GM10248 (cell line): ENCODE results near the gene ZNF507.
A peak's percentile ranks its signal among the peaks of the same experiment; 100 is the strongest.

Experiments used
- CTCF ChIA-PET: fragments of 300-600 bp; sonication (Branson Sonifier 250); formaldehyde crosslinking; extraction: SDS; loops from one replicate; lab custom pipeline; 2021; ENCODE audit warnings: antibody characterized with exemption; lab: Yijun Ruan, JAX
- POLR2A ChIA-PET: fragments of 350-650 bp; sonication (Branson Sonifier 250); formaldehyde crosslinking; extraction: SDS; loops from one replicate; lab custom pipeline; 2020; ENCODE audit warnings: antibody characterized with exemption; lab: Yijun Ruan, JAX
- DNase-seq: peaks from one replicate; pipeline ENCODE4 v3.0.0; 2012; ENCODE audit errors: extremely low spot score
- TF ChIP-seq, protein P1 (sequence below): IDR thresholded peaks from 2 replicates; pipeline ENCODE4 v1.5.1; 2012; ENCODE audit warnings: mild to moderate bottlenecking, low read depth; ENCODE audit errors: extremely low read depth, missing control alignments, control extremely low read depth

Gene ZNF507

DNA sequence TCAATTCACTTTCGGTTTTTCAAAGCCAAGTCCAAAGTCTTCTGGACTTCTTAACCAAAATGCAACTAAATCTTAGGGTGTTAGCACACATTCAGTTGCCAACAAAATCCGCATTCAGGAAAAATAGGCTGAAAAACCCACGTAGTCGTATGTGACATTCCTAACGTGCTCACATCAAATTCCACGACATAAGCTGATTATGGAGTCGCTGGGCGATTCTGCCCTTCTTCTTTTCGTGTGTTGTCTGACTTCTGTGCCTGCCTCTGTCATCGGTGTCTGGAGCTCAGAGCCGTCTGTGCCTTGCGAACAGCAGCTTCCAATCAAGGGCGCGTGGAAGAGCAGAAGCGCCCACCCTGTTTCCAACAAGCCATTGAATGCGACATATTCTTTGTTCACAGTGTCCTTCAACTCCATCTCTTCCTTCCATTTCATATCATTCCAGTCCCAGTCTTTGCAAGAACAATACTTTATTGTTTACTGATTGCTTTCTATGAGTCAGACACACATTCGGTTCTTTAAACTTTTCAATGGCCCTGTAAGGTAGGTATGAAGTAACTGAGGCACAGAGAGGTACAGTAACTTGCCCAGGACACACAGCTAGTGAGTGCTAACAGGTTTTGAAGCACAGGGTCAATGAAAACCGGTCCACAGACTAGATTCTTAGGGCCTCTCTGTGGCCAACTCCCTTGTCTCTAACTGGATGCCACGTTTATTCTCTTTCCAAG is 8.2 kb upstream of the ZNF507 start:
- no peak for DNase-seq
- ChIA-PET POLR2A (no interaction called here), CTCF (interaction anchor here (1.2 to 6.4 kb wide), 8 partner anchors 8 to 1654 kb away, joined by 3 to 66 read pairs (median 4); partner anchors contain the start of gene PDCD5)
- TF ChIP-seq, protein P1, sequence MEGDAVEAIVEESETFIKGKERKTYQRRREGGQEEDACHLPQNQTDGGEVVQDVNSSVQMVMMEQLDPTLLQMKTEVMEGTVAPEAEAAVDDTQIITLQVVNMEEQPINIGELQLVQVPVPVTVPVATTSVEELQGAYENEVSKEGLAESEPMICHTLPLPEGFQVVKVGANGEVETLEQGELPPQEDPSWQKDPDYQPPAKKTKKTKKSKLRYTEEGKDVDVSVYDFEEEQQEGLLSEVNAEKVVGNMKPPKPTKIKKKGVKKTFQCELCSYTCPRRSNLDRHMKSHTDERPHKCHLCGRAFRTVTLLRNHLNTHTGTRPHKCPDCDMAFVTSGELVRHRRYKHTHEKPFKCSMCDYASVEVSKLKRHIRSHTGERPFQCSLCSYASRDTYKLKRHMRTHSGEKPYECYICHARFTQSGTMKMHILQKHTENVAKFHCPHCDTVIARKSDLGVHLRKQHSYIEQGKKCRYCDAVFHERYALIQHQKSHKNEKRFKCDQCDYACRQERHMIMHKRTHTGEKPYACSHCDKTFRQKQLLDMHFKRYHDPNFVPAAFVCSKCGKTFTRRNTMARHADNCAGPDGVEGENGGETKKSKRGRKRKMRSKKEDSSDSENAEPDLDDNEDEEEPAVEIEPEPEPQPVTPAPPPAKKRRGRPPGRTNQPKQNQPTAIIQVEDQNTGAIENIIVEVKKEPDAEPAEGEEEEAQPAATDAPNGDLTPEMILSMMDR = no peak

DNA sequence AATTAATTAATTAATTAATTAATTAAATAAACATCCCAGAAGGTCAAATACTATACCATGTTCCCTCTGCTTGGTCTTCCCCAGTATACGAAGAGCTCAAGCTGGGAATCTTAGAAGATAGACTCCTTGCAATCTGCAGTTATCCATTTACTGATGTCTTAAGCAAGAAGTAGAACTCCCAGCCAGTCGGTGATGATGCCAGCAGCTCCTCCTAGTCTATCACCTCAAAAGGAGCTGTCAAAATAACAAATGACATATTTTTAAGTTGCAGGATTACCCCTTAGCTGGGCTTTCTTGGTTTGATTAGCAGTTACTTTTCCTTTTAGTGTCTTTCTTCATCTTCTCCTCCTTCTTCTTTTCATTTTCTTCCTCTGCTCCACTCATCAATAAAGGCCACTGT is 6.0 kb upstream of the ZNF507 start:
- TF ChIP-seq, protein P1 = no peak

DNA sequence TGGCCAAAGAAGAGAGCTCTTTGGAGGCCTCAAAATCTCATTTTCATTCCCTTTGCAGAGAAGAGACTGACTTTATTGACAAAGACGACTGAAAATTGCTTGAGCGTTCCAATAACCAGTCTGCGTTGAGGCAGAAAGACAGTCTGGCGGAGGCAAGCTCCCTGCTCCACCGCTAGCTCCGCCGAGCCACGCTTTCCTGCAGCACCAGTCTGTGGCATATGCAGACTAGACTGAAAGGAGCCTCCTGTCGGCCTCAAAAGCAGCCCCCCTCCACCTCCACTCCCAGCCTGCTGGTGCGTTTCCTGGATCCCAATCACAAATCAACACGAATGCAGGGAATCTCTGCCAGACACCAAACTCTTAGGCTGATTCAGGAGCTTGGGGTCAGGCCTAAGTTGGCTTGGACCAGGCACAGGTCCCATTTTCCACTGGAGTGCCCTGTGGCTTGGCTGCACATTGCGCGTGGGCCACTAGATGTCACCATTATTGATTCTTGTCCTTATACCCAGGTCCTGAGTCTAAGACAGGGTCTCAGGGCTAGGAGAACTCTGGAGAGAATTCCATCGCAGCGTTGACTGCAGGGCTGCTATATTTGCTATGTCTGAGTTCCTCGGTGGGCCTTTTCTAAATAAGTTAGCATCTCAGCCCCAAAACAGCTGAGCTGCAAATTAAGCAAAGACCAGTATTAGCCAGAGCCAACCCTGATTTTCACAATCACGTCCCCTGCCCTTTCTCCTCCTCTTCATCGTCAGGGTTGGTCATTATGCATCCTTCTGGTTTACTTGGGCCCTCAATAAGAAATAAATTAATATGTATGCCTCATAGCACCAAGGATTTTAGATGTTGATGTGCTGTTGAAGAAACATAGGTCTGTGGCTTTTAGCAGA is 5.2 kb upstream of the ZNF507 start:
- ChIA-PET POLR2A (no interaction called here), CTCF (interaction anchor here (0.7 to 6.4 kb wide), 13 partner anchors 9 to 1438 kb away, joined by 3 to 66 read pairs (median 3); partner anchors contain the start of gene DPY19L3)
- DNase-seq = peak; percentile 63
- TF ChIP-seq, protein P1 = peak; percentile 80

More for the DNA sequence above, 6.0 kb upstream of the ZNF507 start:
- CTCF ChIA-PET = interaction anchor here (0.7 to 6.4 kb wide), 12 partner anchors 8 to 1439 kb away, joined by 3 to 66 read pairs (median 3); partner anchors contain the start of gene DPY19L3
- POLR2A ChIA-PET = no interaction called here
- no peak for DNase-seq

- no peak for DNase-seq
- ChIA-PET POLR2A (no interaction called here), CTCF (interaction anchor here (6.4 kb wide), 1 partner anchor 229 kb away, joined by 66 read pairs; no protein-coding TSS in a partner anchor)
- TF ChIP-seq, protein P1 = no peak
These were observed 2.7 kb upstream of the ZNF507 start for GRCh38 chr19:32342695-32343094.

DNA sequence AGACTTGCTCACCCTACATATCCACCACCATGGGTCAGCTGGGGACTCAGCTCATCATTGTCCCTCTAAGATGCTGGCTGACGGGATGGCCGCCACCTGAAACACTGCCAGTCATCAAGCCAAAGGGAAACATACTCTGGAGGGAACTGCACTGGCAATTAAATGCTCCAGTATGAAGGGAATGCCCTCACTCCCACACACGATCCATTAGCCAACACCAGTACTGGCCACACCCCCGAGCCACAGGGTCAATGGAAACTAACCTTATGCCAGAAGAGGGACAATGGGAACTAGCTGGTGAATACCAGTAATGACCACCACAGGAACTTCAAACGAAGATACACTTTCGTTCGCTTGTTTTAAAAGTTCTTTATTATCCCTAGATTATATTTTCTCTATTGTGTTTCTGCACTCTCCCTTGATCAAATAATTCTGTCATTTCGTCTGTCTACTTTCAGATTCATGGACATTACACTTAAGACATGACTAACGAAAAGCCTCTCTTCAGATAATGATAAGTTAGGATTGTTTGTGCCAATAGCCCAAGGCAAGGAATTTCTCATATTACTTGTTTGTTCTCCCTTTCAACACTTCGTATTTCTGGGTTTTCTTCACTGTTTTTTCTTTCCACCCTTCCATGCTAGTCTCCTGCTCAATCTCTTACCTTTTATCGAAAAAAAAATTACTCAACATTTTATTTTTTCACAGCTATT is 1.7 kb upstream of the ZNF507 start:
- TF ChIP-seq, protein P1 = no peak
- DNase-seq = no peak
- ChIA-PET POLR2A (no interaction called here), CTCF (no interaction called here)
